Measurements from ENCODE around the gene SLC6A6. TPM values are rescaled to one million over a fixed set of nuclear protein-coding genes. Genes with fewer than 3 reads are reported as not detected.

Gene SLC6A6
- total and polyA plus RNA-seq, 8 donors: 14.0 to 134 (median 20.8) TPM

DNA sequence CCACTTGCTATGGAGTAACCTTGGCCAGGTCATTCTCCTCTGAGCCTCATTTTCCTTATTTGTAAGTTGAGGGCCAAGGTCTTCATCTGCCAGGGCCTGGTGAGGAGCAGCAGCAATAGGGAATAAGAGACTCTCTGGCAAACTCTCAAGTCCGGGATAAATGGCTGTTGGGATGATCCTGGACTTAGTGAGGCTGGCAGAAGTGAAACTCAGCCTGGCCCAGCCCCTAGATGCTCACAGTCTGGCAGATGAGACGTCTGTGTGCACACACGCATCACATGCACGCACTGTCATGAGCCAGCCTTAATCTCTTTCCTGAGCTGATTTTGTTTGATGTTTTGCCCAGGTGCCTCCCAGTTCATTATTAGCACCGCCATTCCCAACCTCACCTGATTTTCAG is 26.8 kb downstream of the SLC6A6 start:
- Histone ChIP-seq H3K4me3 (no peak overlapping the region), H3K27me3 (no peaks in the 10 kb centered on the region), H3K9me3 (no peaks in the 10 kb centered on the region), H3K27ac (peak overlapping the region in 1 of 2 donors; percentile 98), H3K36me3 (peaks cover 0 to 8% of the 10 kb centered on the region in 2 donors), H3K4me1 (peaks cover 49 to 100% of the 10 kb centered on the region in 2 donors)
- intact Hi-C loops (cut with DNase I): no loop called here
- no peak for DNase-seq
- TF ChIP-seq, protein P1, sequence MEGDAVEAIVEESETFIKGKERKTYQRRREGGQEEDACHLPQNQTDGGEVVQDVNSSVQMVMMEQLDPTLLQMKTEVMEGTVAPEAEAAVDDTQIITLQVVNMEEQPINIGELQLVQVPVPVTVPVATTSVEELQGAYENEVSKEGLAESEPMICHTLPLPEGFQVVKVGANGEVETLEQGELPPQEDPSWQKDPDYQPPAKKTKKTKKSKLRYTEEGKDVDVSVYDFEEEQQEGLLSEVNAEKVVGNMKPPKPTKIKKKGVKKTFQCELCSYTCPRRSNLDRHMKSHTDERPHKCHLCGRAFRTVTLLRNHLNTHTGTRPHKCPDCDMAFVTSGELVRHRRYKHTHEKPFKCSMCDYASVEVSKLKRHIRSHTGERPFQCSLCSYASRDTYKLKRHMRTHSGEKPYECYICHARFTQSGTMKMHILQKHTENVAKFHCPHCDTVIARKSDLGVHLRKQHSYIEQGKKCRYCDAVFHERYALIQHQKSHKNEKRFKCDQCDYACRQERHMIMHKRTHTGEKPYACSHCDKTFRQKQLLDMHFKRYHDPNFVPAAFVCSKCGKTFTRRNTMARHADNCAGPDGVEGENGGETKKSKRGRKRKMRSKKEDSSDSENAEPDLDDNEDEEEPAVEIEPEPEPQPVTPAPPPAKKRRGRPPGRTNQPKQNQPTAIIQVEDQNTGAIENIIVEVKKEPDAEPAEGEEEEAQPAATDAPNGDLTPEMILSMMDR (IDR thresholded peaks at IDR 0.05): no peak
- no peak for ATAC-seq

DNA sequence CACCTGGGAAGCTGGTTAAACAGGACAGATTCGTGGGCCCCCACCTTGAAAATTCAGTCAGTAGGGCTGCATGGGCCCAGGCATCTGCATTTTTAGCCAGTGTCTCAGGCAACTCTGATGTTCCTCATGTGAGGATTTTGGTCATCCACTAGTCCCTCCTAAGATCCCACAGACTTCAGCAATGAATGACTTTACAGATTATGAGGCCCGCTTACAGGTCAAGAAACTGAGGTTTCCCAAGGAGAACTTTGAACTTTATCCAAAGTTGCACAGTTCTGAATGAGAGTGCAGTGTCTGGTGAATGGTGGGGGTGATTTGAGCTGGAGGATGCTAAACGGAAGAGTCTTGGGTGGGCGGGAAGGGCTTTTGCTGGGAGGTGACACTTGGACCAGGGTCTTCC is 27.2 kb downstream of the SLC6A6 start:
- peaks cover 0 to 8% of the 10 kb centered on the region in 2 donors for H3K36me3 ChIP-seq
- H3K4me3 ChIP-seq: no peak overlapping the region
- H3K27ac ChIP-seq: peak overlapping the region in 1 of 2 donors; percentile 98
- no peaks in the 10 kb centered on the region for H3K9me3 ChIP-seq
- no peak for ATAC-seq
- TF ChIP-seq, protein P1 (IDR thresholded peaks at IDR 0.05): no peak
- intact Hi-C loops (cut with DNase I): no loop called here
- H3K4me1 ChIP-seq: peaks cover 49 to 100% of the 10 kb centered on the region in 2 donors
- no peak for DNase-seq
- no peaks in the 10 kb centered on the region for H3K27me3 ChIP-seq

DNA sequence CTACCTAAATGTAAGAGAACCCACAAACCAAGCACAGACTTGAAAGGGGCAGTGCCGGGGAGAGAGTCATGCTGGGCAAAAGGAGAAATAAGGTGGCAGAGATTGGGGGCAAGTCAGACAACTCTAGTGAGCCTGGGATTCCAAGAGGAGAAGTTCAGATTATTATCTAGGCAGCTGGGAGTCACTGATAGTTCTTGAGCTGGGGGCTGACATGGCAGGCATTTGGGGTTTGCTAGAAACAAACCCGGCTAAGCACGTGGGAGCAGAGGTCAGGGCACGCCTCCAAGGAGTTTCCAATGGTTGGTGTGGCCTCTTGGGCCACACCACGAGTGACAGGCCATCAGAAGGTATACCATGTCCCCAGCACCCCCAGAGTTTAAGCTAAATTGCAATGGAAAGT is 27.6 kb downstream of the SLC6A6 start:
- no peaks in the 10 kb centered on the region for H3K27me3 ChIP-seq
- no peak for ATAC-seq
- peaks cover 0 to 8% of the 10 kb centered on the region in 2 donors for H3K36me3 ChIP-seq
- intact Hi-C loops (cut with DNase I): no loop called here
- H3K27ac ChIP-seq: peak overlapping the region in 1 of 2 donors; percentile 98
- no peak for DNase-seq
- TF ChIP-seq, protein P1 (IDR thresholded peaks at IDR 0.05): no peak
- peaks cover 49 to 100% of the 10 kb centered on the region in 2 donors for H3K4me1 ChIP-seq
- no peaks in the 10 kb centered on the region for H3K9me3 ChIP-seq
- no peak overlapping the region for H3K4me3 ChIP-seq

DNA sequence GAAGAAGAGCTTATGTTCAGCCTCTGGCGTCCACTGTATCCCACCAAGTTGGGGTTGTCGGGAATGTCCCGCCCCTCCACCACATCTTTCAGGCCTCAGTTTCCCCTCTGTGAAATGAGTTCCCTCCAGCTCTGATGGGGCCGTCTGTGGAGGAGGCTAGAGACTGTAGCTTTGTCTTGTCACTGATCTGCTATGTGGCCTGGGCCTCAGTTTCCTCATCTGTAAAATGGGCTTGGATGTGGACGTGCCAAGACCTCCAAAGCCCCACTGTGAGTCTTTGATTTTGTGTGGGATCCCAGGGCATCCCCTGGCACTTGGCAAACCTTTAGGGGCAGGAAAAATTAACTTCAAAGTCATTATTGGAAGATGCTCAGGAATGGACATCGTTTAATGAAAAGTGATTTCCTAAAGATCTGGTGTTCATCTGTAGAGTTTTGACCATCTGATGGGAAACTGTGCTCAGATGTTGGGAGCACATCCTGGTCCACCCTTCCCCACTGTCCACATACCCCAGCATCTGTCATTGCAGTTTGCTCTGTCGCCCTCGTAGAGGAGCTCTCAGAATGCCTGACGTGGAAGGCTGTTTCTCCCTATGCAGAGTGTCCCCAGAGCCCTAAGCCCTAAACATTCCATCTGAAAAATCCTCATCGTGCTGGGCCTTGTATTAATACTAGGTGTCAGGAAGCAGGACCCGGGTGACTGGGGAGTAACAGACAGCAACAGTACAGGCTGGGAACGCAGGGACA is 28.5 kb downstream of the SLC6A6 start:
- Histone ChIP-seq H3K27me3 (no peaks in the 10 kb centered on the region), H3K9me3 (no peaks in the 10 kb centered on the region), H3K4me3 (peak overlapping the region in 1 of 2 donors; percentile 23), H3K4me1 (peaks cover 52 to 100% of the 10 kb centered on the region in 2 donors), H3K36me3 (peaks cover 0 to 8% of the 10 kb centered on the region in 2 donors), H3K27ac (peak overlapping the region; percentile 87 to 98)
- DNase-seq (no peak), ATAC-seq (no peak)
- intact Hi-C loops (cut with DNase I): no loop called here
- TF ChIP-seq, protein P1 (IDR thresholded peaks at IDR 0.05): no peak

DNA sequence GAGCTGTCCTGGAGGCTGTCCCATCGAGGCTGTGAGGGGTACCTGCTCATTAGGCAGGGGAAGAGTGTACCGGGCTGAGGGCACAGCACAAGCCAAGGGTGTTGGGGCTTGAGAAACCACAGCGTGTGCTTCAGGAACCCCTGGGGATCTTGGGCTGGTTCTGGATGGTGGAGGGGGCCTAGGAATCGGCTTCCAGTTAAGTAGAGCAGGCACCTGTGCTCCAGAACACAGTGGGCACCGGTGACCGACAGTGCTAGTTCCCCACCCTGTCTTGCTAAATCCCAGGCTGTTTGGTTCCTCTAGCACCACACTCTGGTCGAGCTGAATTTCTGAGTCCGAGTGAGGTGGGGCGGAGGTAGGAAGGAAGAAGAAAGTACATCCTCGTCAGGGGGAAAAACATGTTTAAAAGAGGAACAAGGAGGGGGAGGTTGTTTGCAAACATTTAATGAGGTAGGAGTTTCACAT is 29.1 kb downstream of the SLC6A6 start:
- no peak for DNase-seq
- TF ChIP-seq, protein P1 (IDR thresholded peaks at IDR 0.05): no peak
- Histone ChIP-seq H3K36me3 (peaks cover 0 to 8% of the 10 kb centered on the region in 2 donors), H3K27ac (peak overlapping the region; percentile 87 to 98), H3K4me1 (peaks cover 52 to 100% of the 10 kb centered on the region in 2 donors), H3K4me3 (peak overlapping the region in 1 of 2 donors; percentile 23), H3K27me3 (no peaks in the 10 kb centered on the region), H3K9me3 (no peaks in the 10 kb centered on the region)
- intact Hi-C loops (cut with DNase I): no loop called here
- peak; percentile 1 for ATAC-seq
